HG02798 (cell line): ENCODE data around the gene ARHGAP22.

Experiments used
- ATAC-seq: cut with Tn5 transposase; IDR thresholded peaks from one replicate; pipeline ENCODE4 v1.9.1; 2021; ENCODE audit warnings: mild to moderate bottlenecking; ENCODE audit not compliant: unreplicated experiment, poor library complexity

ARHGAP22 gene

GRCh38 chr10:48470115-48470892, 134.6 kb downstream of the ARHGAP22 start:
- ATAC-seq, result no peak

GRCh38 chr10:48469516-48470020, 135.3 kb downstream of the ARHGAP22 start:
- ATAC-seq, result no peak

- ATAC-seq, result no peak
Observed at GRCh38 chr10:48468866-48469511, 135.9 kb downstream of the ARHGAP22 start.

GRCh38 chr10:48468130-48468790, 136.6 kb downstream of the ARHGAP22 start:
- no peak for ATAC-seq

- no peak for ATAC-seq
Observed at GRCh38 chr10:48467669-48468068, 137.2 kb downstream of the ARHGAP22 start.

- no peak for ATAC-seq
Observed at GRCh38 chr10:48466611-48467240, 138.1 kb downstream of the ARHGAP22 start.

GRCh38 chr10:48465860-48466521, 138.9 kb downstream of the ARHGAP22 start:
- no peak for ATAC-seq

- ATAC-seq, result no peak
Observed at GRCh38 chr10:48464871-48465736, 139.8 kb downstream of the ARHGAP22 start.

- no peak for ATAC-seq
Observed at GRCh38 chr10:48464121-48464870, 140.6 kb downstream of the ARHGAP22 start.

- no peak for ATAC-seq
Observed at GRCh38 chr10:48463318-48464003, 141.4 kb downstream of the ARHGAP22 start.

- ATAC-seq, result no peak
Observed at GRCh38 chr10:48462482-48463020, 142.3 kb downstream of the ARHGAP22 start.

GRCh38 chr10:48461623-48462481, 143.0 kb downstream of the ARHGAP22 start:
- ATAC-seq, result no peak

GRCh38 chr10:48460182-48460581, 144.7 kb downstream of the ARHGAP22 start:
- no peak for ATAC-seq

- no peak for ATAC-seq
Observed at GRCh38 chr10:48459270-48460150, 145.4 kb downstream of the ARHGAP22 start.

- ATAC-seq, result no peak
Observed at GRCh38 chr10:48458662-48459048, 146.2 kb downstream of the ARHGAP22 start.
